Lung (tissue), 12 donors: ENCODE results near the gene FILIP1L. TPM values are rescaled to one million over a fixed set of nuclear protein-coding genes. Genes with fewer than 3 reads are reported as not detected.

Experiments used
- ATAC-seq: fragments of 200-7000 bp; cut with Tn5 transposase; one replicate; pipeline ENCODE4 v1.9.1; 2020; ENCODE audit warnings: moderate number of reproducible peaks; ENCODE audit not compliant: insufficient read depth, low FRiP score
- DNase-seq, 3 donors: peaks; one replicate each; pipeline ENCODE4 v3.0.0-alpha.2; 2013 to 2017
- H3K27ac ChIP-seq, 2 donors: one replicate each; pipeline ENCODE4 v1.5.1; 2013; ENCODE audit warnings: mild to moderate bottlenecking in 2 of 2, moderate library complexity in 2 of 2, control low read depth in 1 of 2, inconsistent platforms in 1 of 2, low read depth in 1 of 2, low read length in 1 of 2
- H3K27me3 ChIP-seq, 3 donors: one replicate each; pipeline ENCODE4 v1.5.1; 2013; ENCODE audit warnings: low read length in 2 of 3; ENCODE audit not compliant: control insufficient read depth in 3 of 3, insufficient read depth in 3 of 3
- H3K36me3 ChIP-seq, 4 donors: one replicate each; pipeline ENCODE4 v1.5.1; 2013; ENCODE audit warnings: low read length in 4 of 4, mild to moderate bottlenecking in 1 of 4, moderate library complexity in 1 of 4; ENCODE audit not compliant: control insufficient read depth in 4 of 4, insufficient read depth in 4 of 4
- H3K4me1 ChIP-seq, 5 donors: one replicate each; pipeline ENCODE4 v1.5.1; 2013; ENCODE audit warnings: low read length in 5 of 5, mild to moderate bottlenecking in 2 of 5, moderate library complexity in 1 of 5; ENCODE audit not compliant: control insufficient read depth in 5 of 5, insufficient read depth in 5 of 5
- H3K4me3 ChIP-seq: one replicate; pipeline ENCODE4 v1.5.1; 2013; ENCODE audit warnings: mild to moderate bottlenecking, control low read depth, moderate library complexity
- H3K9ac ChIP-seq, 2 donors: one replicate each; pipeline ENCODE4 v1.5.1; 2013; ENCODE audit warnings: low read length in 2 of 2, control low read depth in 1 of 2; ENCODE audit not compliant: insufficient read depth in 1 of 2
- H3K9me3 ChIP-seq, 4 donors: one replicate each; pipeline ENCODE4 v1.5.1; 2013; ENCODE audit warnings: low read length in 3 of 4, mild to moderate bottlenecking in 1 of 4, moderate library complexity in 1 of 4; ENCODE audit not compliant: control insufficient read depth in 4 of 4, insufficient read depth in 3 of 4
- CTCF ChIP-seq: IDR thresholded peaks from 2 replicates; pipeline ENCODE4 v1.5.1; 2012; ENCODE audit warnings: mild to moderate bottlenecking; ENCODE audit errors: control extremely low read depth, extremely low read depth
- WGBS, 2 donors: extraction: QIAGEN DNeasy Blood & Tissue Kit; methylation state at CpG; one replicate each; pipeline ENCODE4 v1.1.7; 2013; 5-methylcytosine and 5-hydroxymethylcytosine counted together
- polyA plus RNA-seq, 2 donors: library from polyadenylated mRNA; stranded (reverse); fragments of 200-250 nt; gene quantifications; one replicate each; pipeline ENCODE4 v1.2.1, GENCODE V29; 2013
- total RNA-seq, 2 donors: library from RNA; depleted of rRNA in 1 of 2; stranded (reverse); fragments of >200 nt in 1 of 2; gene quantifications; one replicate each; pipeline ENCODE4 v1.2.1, GENCODE V29; 2014 to 2021
- donor health status: control.
- donor health status: control.
- donor health status: Bipolar disorder and iron deficiency.
- donor health status: healthy.
- donor health status: DM: yes; HTN: yes; CAD: no.

Gene FILIP1L
- total and polyA plus RNA-seq, 4 donors = 8.3 to 27.8 (median 22.5) TPM

GRCh38 chr3:100067589-100067988 lies 46.7 kb downstream of the FILIP1L start:
- ATAC-seq (no peak), DNase-seq (no peak)
- H3K9ac ChIP-seq = no peak overlapping the region
- peaks cover 0 to 10% (median 2%) of the 10 kb centered on the region in 5 donors for H3K4me1 ChIP-seq
- H3K9me3 ChIP-seq = no peaks in the 10 kb centered on the region
- no peak overlapping the region for H3K27ac ChIP-seq
- H3K4me3 ChIP-seq = no peak overlapping the region
- no peaks in the 10 kb centered on the region for H3K27me3 ChIP-seq
- no peaks in the 10 kb centered on the region for H3K36me3 ChIP-seq
- TF ChIP-seq CTCF = no peak

- Histone ChIP-seq H3K36me3 (no peaks in the 10 kb centered on the region), H3K27ac (peak overlapping the region; percentile 45 to 63), H3K4me1 (peaks cover 0 to 10% (median 3%) of the 10 kb centered on the region in 5 donors), H3K9me3 (no peaks in the 10 kb centered on the region), H3K27me3 (no peaks in the 10 kb centered on the region), H3K9ac (no peak overlapping the region), H3K4me3 (no peak overlapping the region)
- TF ChIP-seq CTCF = no peak
- 35 to 43% methylated on average over 7 of the region's 7 CpGs for WGBS, 2 donors
- ATAC-seq = no peak
- DNase-seq = peak in 2 of 3 donors; percentile 45 to 68
Observed at GRCh38 chr3:100063929-100064461, 50.3 kb downstream of the FILIP1L start.

- DNase-seq (no peak), ATAC-seq (no peak)
- no peak overlapping the region for H3K9ac ChIP-seq
- H3K27me3 ChIP-seq = no peaks in the 10 kb centered on the region
- peaks cover 0 to 2% (median 0%) of the 10 kb centered on the region in 4 donors for H3K36me3 ChIP-seq
- H3K4me1 ChIP-seq = peaks cover 0 to 10% (median 3%) of the 10 kb centered on the region in 5 donors
- 80 to 81% methylated on average over 4 of the region's 4 CpGs for WGBS, 2 donors
- H3K27ac ChIP-seq = no peak overlapping the region
- no peak overlapping the region for H3K4me3 ChIP-seq
- TF ChIP-seq CTCF = no peak
- no peaks in the 10 kb centered on the region for H3K9me3 ChIP-seq
Observed at GRCh38 chr3:100062665-100063064, 51.6 kb downstream of the FILIP1L start.
